Stimulated activated CD8-positive, alpha-beta memory T cell treated with anti-CD3 and anti-CD28 coated beads, Interleukin-15, amount 100 ng/mL, for 24 hours (primary cell): ENCODE measurements around the gene EOLA2.
"Not testable (repeated sequence)": the region's sequence is repeated elsewhere in the genome, so short reads cannot be mapped to it uniquely, and the experiment has no call there.

Experiments
- DNase-seq: peaks from one replicate; pipeline ENCODE4 v3.0.0-alpha.2; 2020; ENCODE audit warnings: low read depth

Gene EOLA2

DNA sequence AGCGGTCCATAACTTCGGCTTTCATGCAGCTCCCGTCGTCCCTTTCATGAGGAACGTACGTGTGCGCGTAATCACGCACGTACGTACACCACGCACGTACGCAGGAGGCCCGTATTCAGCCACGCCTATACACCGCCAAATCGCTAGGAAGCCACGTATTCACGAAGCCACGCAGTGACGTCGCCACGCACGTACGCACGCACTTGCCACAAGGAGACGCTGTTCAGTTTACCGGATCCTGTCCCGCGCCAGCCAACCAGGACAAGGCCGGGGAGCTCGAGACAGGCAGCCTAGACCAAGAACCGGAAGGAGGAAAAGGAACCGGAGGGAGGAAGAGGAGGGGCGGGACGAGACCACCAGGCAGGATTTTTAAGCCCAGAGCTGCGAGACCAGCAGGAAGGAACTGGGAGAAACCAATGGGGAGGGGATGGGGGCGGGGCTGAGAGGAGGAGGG, at the start of gene EOLA2:
Gene EOLA2, minus strand, starts transcription at position 65 of the 454 bp plus-strand sequence. CDS start 4,617 bp downstream, outside the sequence.
- peak; percentile 67 for DNase-seq

DNA sequence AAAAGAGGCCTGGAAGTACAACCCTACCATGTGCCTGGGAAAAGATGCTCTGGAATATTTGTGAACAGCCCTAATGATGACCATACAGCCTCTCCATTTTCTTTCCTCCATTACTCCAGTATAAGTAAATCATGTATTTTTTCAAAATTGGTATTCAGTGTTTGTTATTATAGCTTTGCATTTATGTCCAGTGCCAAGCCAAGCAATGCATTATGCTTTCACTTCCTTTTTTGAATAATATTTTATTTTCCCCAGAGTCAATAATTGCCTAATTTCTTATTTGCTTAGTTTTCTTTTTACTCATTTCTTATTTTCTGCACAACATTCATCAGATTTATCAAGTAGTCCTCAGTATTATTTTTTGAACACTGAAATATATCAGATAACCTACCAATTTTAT, 49.3 kb upstream of the EOLA2 start:
- no peak for DNase-seq

DNA sequence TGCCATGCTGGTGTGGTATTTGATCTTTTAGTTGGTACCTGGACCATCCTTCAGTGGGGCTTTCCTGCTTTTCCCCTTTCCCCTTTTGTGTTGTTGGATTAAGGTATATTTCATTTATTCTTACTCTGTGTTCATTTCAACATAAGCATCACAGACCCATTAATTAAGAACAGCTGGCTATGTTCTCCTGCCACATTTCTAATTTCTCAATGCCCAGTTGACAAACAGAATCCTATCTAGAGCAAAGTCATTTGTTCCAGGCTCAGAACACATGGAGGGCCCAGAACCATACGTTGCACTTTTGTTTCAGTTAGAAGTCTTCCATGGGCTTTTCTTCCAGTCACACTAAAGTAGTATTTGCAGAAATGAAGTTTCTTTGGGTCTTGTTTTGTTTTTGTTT, 46.1 kb upstream of the EOLA2 start:
- DNase-seq: no peak

DNA sequence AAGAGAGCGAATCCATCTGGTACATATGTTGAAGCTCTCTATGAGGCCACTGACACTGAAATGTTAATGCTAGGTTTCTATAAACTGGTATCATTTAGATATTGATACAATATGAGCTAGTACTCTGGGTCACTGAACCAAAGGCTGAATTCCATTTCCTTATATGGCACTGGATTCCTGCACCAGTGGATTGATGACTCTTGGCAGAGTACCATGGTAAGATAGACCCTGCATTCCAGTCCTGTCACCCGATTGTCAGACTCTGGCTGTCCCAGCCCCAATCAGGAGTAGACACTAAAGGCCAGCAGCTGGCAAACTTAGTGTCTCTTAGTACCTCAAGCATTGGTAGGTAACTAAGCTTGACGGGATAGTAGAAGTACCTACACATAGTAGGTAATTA, 44.0 kb upstream of the EOLA2 start:
- DNase-seq: no peak

DNA sequence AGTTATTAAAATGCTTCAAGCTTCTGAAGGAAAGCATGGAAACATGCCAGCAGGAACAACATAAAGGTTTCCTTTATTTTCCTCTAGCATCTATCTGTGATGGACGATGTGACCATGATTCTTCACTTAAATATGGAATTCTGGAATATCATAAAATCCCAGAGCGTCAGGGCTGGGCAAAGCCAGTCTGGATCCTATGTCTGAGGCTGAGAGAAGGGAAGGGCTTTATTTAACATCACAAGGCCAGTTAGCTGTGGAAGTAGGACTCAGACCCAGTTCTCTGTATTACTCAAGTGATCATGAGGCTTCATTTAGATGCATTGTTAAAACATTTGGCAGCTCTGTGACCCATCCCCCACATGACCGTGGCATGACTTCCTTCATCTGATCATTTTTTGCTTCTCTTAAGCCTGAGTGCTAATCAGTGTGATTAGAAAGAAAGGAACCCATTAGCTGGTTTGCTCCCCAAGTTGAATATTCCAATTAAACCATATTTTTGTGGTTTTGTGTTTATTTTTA, 40.9 kb upstream of the EOLA2 start:
- no peak for DNase-seq

DNA sequence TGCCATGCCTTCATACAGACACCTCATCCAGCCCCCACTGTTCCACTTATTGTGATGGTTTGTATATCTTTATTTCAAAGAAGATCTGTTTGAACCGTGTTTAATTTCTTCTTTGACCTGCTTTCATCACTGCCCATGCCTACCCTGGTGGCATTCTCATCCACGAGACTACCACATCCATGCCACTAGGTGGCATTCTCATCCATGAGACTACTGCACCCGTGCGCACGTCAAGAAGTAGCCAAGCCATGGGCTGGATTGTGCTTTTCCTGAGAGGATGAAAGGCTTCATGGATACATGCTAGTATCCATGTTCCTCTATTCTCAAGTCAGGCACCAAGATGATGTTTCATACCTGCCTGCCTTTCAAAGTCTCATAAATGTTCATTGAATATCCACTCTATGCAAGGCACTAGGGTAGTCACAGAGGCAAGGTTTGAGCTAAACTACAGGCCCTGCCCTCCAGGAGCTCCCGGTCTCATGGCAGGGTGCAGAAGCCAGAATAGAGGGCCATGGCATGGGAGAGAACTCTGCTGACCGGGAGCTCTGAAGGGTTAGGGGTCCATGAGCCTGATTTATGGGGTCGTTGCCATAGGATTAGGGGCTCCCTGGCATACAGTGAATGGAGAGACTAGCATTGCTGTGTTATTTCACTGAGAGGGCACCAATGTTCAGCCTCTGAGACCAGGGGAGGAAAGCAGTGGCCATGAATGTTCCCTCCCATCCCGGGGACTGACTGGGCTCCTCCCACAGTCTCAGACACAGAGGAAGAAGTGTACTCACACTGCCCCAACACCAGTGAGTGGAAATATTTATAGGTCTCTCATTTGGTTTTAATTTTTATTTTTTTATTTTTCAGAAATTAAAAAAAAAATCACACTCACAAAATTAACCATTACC, 24.8 kb upstream of the EOLA2 start:
- DNase-seq: no peak

DNA sequence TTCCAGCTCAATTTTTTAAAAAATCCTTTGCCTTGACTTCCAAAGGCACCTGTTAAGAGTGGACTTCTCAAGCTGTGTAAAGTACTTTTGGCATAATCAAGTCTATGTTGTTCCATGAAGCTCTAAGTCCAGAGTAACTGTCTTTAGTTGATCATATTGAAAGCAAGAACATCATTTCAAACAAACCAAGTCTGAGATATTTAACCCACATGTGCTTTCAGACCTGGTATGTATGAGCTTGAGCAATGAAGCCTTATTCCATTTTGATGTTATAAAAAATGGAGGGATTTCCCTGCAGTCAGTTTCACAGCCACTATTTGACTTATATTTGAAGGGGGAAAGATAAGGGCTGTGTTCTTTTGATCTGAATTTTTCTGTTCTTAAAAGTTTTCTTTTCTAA, 23.7 kb upstream of the EOLA2 start:
- DNase-seq: no peak

DNA sequence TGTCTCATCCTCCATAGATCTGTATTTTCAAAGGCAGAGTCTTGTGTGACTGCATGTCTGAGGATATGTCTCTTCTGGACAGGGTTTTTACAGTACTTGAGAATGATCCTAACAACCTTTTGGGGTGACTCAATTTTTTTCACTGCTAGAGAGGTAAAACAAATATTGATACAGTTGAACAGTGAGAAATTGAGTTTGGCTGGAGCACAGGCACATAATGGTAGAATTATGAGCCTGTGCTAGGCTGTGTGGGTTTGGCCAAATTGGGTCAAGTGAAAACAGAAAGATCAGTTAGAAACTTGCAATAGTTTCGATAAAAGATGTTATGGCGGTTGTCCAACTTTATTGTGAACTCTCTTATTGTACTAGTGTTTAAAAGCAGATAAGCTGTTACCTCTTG, 23.3 kb upstream of the EOLA2 start:
- DNase-seq: no peak

DNA sequence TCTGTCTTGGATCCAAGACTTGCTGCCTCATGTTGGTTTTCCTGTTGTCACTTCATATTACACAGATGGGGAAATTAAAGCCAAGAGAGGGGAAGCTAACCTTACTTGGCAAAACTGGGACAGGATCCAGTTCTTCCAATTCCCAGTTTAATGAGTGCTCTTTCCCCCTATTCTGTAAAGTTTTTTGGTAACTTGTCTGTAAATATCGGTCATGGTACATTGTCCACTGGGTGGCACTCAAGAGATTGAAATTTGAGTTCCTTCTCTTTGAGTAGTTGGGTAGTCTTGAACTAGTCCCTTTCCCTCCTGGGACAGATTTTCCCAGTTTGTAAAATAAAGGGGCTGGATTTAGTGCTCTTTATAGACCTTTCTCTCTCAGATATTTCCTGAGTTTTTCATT, 12.4 kb upstream of the EOLA2 start:
- DNase-seq: no peak

DNA sequence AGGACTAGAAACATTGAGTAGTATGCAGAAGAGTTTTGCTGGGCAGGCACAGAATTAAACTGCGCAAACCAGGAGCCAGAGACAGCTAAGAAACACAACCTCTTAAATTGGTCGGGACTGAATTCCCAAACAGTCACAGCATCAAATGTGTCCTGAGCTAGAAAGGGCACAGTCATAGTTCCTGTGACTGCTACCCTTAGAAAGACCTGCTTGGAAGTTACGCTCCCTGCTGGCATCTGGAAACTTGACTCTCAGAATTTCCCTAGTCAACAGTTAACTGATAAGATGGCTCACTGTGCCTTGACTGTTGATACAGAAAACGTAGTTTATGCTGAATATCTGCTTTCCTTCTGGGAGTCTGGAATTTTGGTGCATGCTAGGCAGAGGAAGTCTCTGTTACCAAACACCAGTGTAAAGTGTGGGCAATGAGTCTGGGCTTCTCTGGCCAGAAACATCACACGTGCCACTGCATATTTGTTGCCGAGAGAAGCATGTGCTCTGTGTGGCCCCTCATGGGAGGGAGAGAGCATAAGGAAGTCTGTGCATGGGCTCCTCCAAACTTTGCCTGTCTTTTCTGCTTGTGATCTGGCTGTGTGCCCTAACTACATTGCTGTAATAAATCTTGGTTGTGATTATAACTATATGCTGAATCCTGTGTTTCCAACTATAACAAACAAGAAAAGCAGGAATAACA, 11.6 kb upstream of the EOLA2 start:
- DNase-seq: no peak

DNA sequence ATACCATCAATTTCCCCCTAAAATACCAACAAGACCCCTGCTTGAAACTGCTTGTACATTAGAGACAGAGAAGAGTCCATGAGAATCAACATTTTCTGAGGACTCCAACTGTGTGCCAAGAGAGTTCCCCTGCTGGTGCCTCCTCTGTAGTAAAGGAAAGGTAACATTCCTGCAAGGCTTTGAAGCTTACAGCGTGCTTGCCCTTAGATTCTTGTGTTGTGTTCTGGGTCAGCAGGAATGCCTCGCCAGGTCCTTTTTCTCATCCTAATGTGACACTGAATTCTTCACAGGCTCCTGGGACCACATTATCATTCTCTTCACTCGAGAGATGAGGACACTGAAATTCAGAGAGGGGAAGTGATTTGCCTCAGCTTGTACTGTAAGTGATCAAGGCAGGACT, 9.7 kb upstream of the EOLA2 start:
- no peak for DNase-seq

DNA sequence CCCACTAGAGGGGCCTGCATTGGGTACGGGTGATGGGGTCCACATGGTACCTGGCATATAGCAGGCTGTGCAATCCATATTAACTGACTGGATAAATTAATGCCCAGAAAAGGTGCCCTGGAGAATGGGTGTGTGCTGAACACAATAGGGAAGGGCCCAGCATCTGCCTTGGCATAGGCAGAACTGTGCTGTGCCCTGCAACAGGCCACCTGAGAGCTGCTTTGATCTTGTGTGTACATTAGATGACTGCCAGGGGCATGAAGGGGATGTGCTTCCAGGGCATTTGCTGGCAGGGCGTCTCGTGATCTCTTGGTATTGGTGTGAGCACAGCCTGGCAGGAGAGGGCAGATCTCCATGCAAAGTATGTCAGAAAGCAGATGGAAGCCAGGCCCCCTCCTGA, 8.6 kb upstream of the EOLA2 start:
- DNase-seq: not testable (repeated sequence)

DNA sequence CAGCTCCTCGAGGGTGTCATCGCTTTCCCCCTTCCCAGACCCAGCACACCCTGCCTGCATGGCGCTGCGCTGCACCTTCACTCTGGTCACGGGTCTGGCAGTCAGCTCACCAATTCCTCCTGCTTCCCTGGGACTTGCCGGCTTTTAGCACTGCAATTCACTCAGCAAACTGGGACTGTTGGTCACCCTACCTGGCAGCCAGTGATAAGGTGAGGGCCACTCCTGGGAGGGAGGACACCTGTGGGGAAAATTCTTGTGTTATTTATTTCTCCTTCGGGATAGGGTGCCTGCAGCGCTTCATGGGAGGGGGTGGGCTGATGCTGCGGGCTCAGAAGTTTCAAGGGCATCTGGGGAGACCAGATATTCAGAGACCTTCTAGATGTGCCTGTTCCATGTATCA, 7.5 kb upstream of the EOLA2 start:
- DNase-seq: not testable (repeated sequence)

DNA sequence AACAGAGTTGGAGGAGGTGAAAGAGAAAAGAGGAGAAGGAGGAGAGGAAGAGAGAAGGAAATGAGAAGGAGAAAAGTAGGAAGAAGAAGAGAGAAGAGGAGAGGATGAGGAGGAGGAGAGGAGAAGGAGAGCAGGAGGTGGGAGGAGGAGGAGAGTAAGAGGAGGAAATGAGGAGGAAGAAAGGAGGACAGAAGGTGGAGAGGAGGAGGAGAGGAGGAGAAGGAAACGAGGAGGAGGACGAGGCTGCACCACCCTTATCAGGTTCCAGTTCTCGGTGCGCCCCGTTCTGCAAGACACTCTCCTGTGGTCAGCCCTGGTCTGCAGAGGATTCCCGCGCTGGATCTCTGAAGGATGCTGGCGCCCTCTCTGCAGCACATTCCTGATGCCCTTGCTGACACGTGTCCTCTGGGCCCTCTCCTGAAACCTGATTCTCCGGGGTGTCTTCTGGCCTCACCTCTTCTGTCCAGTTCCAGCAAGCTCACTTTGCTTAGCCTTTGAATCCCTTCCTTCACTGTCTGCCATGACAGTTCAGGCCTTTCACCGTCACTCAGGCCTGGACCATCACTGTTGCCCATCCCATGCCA, 6.9 kb upstream of the EOLA2 start:
- not testable (repeated sequence) for DNase-seq

DNA sequence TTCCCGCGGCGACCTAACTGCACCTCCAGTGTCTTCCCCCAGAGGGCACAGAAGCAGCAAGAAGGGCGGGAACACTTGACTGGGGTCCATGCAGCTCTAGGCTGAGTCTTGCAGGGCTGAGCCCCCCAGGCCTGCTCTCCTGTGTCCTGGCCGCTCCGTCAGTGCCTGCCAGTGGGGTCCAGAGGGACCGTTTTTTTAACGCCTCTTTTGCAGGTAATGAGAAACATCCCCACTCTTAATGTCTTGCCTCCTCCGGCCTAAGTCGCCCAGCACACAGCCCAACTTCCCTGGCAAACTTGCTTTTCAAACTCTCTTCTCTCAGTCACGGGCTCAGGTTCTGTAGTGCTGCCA, 2.4 kb upstream of the EOLA2 start:
- not testable (repeated sequence) for DNase-seq

DNA sequence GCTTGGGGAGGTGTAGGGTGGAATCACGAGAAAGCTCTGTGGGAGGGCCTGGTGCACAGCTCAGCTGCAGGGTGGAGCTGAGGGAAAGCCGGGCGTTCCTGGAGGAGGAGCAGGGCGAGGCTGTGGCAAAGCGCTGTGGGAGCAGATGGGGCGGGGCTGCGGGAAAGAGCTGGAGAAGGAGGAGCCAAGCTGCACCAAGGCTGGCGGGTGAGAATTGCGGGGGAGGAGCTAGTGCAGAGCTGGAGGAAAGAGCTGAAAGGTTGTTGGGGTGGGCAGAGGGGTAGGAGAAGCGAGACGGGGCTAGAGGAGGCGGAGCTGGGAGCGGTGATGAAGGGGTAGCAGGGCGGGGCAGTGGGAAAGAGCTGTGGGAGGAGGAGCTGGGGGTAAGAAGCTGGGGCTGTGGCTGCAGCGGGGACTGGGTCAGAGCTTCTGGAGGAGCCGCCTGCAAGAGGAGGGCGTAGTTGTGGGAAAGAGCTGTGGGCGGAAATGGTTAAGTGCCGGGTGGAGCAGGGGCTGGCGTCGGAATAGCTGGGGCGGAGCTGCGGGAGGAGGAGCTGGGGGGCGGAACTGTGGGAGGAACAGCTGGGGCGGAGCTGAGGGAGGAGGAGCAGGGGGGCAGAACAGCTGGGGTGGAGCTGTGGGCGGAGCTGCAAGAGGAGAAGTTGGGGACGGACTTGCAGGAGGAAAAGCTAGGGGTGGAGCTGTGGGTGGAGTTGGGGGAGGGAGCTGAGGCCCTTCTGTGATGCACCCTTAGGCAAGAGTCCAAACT, 1.8 kb upstream of the EOLA2 start:
- peak; percentile 60 for DNase-seq

DNA sequence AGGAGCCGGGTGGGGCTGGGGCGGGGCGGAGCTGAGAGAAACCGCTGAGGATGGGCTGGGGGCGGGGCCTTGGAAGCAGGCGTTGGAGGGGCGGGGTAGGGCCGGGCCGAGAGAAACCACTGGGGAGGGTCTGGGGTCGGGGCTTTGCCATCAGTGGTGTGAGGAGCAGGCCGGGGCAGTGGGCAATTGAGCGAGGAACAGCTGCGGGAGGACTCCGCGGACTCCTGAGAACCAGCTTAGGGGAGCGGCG, 1.3 kb upstream of the EOLA2 start:
- DNase-seq: no peak

DNA sequence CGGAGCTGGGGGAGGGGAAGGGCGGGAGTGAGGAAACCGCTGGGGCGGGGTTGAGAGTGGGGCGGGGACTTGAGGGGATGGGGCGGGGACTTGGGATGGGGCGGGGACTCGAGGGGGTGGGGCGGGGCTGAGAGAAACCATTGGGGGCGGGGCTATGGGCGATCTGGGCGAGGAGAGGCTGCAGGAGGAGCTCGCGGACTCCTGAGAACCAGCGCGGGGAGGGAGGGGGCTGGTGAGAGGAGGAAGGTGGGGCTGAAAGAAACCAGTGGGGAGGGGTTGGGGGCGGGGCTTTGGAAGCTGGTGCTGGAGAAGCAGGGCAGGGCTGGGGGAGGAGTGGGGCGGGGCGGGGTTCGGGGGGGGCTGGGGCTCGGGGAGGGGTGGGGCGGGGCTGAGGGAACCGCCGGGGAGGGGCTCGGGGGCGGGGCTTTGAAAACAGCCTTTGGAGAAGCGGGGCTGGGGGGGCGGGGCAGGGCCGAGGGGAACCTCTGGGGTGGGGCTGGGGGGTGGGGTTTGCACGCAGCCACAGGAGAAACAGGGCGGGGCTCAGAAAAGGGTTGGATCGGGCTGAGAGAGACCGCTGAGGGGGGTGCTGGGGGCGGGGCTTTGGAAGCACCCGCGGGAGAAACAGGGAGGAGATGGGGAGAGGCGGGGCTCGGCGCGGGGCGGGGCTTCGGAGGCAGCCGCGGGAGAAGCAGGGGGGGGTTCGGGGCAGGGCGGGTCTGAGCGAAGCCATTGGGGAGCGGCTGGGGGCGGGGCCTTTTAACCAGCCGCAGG, 777 bp upstream of the EOLA2 start:
- peak; percentile 57 for DNase-seq

DNA sequence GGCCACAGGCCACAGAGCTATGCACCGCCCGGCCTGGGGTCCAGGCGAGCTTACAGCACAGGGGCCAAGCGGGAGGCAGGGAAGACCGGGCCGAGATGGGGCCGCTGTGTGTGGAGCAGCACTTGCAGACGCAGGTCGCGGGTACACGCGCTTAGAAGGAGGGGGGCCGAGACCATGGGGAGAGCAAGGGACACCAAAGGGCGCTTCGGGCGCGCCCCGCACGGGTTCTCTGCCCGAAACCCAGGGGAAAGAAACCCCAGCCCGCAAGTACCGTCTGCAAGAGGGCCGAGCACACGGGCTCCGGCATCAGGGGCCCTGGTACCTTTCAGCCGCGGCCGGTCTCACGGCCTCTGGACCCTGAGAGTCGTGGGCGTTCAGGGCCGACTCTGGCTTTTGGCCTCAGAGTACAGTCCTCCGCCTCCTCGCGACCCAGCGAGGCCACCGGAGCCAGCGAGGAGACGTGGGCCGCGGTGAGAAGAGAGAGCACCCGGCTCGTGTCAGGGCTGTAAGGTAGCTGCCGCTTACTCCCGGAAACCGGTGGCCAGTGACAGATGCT, 342 bp downstream of the EOLA2 start:
- no peak for DNase-seq

DNA sequence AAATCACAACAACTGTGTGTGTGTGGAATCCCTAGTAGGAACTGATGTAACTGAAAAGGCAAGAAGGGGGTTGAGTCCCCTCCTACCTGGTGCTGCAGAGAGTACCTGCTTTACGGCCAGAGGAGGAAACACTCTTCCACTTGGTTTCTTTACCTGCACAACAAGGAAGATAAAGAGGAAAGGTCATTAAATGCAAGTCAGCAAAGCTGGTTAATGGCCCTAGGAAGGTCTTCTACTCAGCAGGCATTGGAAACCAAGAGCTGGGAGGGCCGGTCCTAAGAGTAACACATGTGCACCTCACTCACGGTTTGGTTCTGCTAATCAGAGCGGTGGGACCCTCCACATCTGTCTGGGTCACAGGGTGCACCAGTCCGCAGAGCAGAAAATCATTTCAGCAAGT, 963 bp downstream of the EOLA2 start:
- not testable (repeated sequence) for DNase-seq

DNA sequence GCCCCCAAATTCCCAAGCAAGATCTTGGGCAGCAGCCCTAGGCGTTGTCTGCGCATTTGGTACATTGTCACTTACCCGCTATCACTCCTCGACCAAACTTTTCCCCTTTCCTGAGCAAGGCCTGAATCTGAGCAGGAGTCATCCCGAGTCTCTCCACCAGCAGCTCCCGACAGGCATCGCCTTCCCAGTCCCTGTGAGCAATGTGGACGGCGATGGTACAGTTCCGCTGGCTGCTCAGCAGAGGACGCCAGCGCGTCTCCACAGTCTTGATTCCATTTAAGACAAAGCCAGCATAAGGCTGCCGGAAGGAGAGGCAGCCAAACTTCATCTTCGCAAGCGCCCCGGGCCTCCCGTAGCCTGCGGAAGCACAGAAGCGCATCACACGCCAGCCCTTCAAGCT, 4.7 kb downstream of the EOLA2 start:
- DNase-seq: not testable (repeated sequence)
